Measurements from ENCODE around the gene FILIP1L.

Gene FILIP1L

DNA sequence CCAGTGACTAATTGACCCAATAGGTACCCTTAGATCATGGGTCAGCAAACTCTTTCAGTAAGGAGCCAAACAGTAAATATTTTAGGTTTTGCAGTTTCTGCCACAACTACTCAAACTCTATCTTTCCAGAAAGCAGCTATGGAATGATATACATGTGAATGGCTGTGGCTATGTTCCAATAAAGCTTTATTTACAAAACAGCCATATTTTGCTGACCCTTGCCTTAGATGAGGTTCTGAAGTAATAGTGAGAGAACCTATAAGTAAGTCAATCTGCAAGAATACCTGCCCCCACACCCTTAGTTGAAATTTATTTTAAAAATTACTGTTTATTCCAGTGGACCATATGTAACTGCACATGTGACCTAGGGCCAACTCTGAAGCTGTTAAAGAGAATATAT, 162.6 kb downstream of the FILIP1L start:
- DNase-seq (ENCODE audit: low read depth) = no peak

DNA sequence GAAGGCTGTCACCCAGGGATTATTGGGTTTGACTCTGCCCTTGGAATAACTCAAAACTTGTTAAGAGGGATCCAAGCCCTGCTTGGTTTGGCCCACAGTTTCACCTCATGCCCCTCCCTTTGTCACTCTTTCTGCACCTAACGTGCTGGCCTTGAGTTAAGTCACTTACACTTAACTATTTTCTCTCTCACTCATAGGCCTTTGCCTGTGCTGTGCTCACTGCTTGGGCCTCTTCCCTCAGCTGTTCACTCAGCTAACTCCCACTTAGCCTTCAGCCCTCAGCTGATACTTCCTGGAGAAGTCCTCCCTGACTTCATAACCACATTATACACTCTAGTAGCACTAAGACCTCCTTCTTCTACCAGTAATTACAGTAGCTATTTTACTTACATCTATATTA, 163.4 kb downstream of the FILIP1L start:
- DNase-seq (ENCODE audit: low read depth) = no peak

DNA sequence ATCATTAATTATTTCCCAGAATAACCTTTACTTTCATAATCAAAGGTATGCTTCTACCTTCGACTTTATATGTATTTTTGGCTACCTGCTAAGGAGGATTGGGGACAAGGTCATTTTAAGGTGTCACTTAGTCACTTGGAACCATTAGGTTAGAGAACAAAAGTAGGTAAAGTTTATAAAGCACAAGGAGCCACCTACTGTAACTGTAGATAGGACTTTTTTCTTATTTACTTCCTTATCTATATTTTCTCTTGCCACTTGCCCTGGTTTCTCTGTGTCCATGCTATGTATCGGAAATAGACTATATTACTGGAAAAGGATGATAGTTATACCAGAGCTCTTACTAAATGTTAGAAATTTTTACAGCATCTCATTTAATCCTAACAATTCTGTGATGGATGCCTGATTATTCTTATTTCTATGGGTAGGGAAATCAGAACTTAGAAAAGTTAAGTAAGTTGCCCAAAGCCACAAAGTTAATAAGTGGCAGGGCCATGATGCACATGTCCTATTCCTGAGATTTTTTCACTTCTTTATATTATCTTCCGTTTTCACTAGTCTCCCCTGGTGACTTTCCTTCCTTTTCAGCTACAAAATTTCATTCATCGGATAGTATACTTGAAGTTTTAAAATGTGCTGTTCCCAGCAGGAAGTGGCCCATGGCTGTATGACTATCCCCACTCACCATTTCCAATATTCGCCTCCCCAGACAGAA, 164.2 kb downstream of the FILIP1L start:
- DNase-seq (ENCODE audit: low read depth) = no peak

DNA sequence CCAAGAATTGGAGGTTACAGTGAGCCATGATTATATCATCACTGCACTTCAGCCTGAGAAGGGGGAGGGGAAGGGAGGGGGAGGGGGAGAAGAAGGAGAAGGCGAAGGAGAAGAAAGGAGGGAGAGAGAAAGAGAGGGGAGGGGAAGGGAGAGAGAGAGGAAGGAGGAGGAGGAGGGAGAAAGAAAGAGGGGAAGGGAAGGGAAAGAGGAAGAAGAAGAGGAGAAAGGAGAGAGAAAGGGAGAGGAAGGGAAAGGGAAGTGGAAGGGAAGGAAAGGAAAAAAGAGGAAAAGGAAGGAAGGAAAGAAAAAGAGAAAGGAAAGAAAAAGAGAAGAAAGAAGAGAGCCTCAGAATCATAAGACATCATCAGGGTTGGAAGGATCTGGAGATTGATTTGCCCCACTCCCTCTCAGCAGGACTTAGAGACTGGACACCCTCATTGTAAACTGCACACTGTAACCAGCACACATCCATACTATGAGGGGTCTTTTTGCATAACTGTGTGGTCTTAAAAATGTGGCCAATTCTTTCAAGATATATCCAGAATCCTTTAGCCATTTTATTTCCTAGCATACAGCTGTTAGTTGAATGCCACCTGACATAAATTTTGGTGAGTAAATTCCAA, 165.7 kb downstream of the FILIP1L start:
- DNase-seq (ENCODE audit: low read depth) = no peak

- no peak for DNase-seq (ENCODE audit: low read depth)
Observed at GRCh38 chr3:99947356-99947755, 166.9 kb downstream of the FILIP1L start.

DNA sequence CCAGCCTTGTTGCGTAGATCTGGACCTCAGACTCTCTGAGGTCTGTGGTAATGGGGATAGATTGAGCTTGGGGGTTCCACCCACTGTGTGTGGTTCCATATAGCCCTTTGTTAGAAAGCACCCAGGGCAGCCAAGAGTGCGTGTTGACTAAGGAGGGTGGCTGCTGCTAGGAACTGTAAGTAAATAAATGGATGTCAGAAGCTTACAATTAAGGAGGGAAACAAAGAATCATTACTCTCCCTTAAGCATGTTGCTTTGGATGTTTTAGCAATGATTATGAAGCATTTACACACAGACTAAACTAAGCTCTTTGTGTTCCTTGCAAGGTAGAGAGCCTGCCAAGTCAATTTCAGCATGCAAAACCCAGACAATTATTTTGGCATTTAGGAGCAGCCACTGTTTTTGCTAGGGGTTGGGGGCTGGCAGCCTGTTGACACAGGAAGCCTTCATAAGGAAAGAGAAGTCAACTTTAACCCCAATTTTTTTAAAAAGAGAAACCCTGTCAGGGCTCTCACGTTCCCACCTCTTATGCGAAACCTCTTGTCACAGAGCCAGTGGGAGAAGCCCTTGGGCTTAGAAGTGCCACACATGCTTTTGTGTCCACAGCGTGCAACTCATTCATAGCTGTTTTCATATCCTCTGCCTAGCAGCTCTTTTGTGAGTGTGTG, 168.8 kb downstream of the FILIP1L start:
- no peak for DNase-seq (ENCODE audit: low read depth)

GRCh38 chr3:99943931-99944761, 170.2 kb downstream of the FILIP1L start:
- no peak for DNase-seq (ENCODE audit: low read depth)

- DNase-seq (ENCODE audit: low read depth) = no peak
Observed at GRCh38 chr3:99941211-99941610, 173.1 kb downstream of the FILIP1L start.

- no peak for DNase-seq (ENCODE audit: low read depth)
Observed at GRCh38 chr3:99940350-99940749, 174.0 kb downstream of the FILIP1L start.

DNA sequence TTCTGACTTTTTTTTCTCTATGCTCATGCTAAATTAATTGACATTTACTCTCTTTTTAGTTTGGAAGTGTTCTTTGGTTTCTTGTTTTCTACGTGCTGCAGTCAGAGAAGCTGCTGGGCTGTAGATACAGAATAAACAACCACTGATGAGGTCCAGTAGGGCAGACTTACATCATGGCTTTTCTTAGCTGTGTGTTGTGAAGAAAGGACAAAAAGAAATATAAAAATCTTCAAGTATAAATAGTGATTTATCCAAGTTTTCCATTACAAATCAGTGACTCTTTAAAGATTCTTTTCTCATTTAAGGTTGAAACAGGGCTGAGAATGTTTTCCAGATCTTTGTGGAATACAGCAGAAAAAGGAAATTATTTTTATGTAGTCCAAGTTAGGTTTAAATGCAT, 174.4 kb downstream of the FILIP1L start:
- DNase-seq (ENCODE audit: low read depth) = no peak

DNA sequence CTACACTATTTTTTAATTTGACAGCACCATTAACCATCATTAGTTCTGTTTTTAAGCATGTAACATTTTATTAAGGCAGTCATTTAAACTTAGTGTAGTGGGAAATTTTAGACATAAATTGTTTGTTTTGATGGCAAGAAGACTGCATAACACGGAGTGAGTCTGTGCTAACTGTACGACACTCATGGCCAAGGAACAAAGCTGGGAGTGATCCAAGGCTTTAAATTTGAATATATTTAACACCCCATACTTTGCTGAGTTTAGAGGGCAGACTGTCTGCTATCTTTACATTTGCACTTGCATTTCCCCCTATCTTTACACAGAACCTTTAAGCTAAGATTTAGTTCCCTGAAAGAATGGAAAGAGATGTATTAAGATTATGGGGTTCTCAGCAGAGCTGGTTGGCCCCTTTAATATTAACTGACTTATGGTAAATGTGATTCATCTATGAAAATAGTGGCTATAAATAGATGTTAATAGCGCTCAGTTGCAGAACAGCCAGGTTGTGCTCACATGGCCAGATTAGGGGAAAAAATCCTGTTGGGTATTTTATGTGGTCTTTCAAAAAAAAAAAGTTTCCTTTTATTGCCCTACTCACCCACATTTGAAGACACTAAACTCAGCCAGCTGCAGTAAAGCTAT, 175.9 kb downstream of the FILIP1L start:
- no peak for DNase-seq (ENCODE audit: low read depth)

GRCh38 chr3:99934975-99935797, 179.1 kb downstream of the FILIP1L start:
- no peak for DNase-seq (ENCODE audit: low read depth)

GRCh38 chr3:99933971-99934750, 180.1 kb downstream of the FILIP1L start:
- no peak for DNase-seq (ENCODE audit: low read depth)

DNA sequence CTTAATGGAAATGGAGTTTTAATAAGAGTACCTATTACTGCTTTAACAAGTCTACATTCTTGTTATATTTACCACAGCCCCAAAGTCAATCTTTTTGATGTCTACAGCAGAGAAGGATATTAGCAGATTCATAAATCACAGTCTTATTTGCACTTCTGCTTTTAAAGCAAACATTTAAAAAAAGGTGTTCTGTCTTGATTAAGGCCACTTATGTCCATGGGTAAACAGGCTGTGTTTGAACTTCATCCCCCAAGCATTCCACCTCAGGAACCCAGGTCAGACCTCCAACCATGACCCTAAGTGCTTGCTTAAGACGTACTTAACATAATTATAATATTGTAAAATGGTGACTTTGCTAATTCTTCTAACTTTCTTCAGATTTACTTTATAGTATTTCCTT, 183.2 kb downstream of the FILIP1L start:
- no peak for DNase-seq (ENCODE audit: low read depth)

GRCh38 chr3:99929745-99930139, 184.6 kb downstream of the FILIP1L start:
- DNase-seq (ENCODE audit: low read depth) = no peak

GRCh38 chr3:99928771-99929744, 185.2 kb downstream of the FILIP1L start:
- DNase-seq (ENCODE audit: low read depth) = no peak

- no peak for DNase-seq (ENCODE audit: low read depth)
Observed at GRCh38 chr3:99927671-99928457, 186.4 kb downstream of the FILIP1L start.

- no peak for DNase-seq (ENCODE audit: low read depth)
Observed at GRCh38 chr3:99925584-99926230, 188.6 kb downstream of the FILIP1L start.

Data from T follicular helper cell (primary cell).